ENCODE results near the gene GALNT2. TPM values are rescaled to one million over a fixed set of nuclear protein-coding genes. Genes with fewer than 3 reads are reported as not detected.

The GALNT2 gene
- total and polyA plus RNA-seq, 12 donors = 22.3 to 220 (median 85.7) TPM

DNA sequence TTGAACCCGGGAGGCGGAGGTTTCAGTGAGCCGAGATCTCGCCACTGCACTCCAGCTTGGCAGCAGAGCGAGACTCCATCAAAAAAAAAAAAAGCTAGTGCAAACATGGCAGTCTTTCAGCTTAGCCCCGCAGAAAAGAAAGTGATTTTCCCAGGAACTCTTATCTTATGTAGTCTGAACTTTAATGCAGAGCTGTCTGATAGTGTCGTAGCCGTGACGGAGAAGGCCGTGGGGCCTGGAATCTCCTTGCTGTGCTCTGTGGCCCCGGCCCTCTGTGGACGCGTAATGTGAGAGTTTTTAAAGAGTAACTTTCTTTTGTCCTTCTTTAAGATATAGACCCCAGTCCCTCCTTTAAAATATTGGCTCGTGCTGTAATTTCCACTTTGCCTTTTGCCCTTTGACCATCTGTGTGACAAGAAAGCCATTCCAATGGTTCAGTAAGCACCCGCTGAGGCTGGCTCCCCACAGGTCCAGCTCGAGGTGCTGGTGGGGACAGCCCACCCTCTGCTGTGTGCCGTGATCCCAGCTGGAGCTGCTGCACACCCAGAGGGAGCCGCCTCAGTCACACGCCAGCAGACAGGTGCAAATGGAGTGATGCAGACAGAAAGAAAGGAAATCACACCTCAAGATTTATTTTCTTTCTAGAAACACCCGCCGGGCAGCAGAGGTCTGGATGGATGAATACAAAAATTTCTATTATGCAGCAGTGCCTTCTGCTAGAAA, 195.1 kb downstream of the GALNT2 start:
- Histone ChIP-seq H3K9me3 (replicated peaks in 1 of 3) (no peaks in the 10 kb centered on the region), H3K27me3 (no peaks in the 10 kb centered on the region), H3K4me3 (no peak overlapping the region), H3K4me1 (replicated peaks in 1 of 2) (no peaks in the 10 kb centered on the region), H3K27ac (no peak overlapping the region), H3K36me3 (replicated peaks in 1 of 2) (peaks cover 0 to 58% of the 10 kb centered on the region in 2 donors)
- DNase-seq = peak in 3 of 7 donors; percentile 7 to 39 (median 8)
- intact Hi-C loops (cut with DNase I) = loop anchor here in 1 of 2 donors (10.0 kb wide), 1 partner anchor 47 kb away; no protein-coding TSS in a partner anchor
- no peak for TF ChIP-seq POLR2A (IDR thresholded peaks at IDR 0.05)
- TF ChIP-seq, protein P1, sequence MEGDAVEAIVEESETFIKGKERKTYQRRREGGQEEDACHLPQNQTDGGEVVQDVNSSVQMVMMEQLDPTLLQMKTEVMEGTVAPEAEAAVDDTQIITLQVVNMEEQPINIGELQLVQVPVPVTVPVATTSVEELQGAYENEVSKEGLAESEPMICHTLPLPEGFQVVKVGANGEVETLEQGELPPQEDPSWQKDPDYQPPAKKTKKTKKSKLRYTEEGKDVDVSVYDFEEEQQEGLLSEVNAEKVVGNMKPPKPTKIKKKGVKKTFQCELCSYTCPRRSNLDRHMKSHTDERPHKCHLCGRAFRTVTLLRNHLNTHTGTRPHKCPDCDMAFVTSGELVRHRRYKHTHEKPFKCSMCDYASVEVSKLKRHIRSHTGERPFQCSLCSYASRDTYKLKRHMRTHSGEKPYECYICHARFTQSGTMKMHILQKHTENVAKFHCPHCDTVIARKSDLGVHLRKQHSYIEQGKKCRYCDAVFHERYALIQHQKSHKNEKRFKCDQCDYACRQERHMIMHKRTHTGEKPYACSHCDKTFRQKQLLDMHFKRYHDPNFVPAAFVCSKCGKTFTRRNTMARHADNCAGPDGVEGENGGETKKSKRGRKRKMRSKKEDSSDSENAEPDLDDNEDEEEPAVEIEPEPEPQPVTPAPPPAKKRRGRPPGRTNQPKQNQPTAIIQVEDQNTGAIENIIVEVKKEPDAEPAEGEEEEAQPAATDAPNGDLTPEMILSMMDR (IDR thresholded peaks at IDR 0.05) = no peak
- 88 to 93% (median 93%) methylated on average over 21 of the region's 21 CpGs for WGBS, 4 donors

DNA sequence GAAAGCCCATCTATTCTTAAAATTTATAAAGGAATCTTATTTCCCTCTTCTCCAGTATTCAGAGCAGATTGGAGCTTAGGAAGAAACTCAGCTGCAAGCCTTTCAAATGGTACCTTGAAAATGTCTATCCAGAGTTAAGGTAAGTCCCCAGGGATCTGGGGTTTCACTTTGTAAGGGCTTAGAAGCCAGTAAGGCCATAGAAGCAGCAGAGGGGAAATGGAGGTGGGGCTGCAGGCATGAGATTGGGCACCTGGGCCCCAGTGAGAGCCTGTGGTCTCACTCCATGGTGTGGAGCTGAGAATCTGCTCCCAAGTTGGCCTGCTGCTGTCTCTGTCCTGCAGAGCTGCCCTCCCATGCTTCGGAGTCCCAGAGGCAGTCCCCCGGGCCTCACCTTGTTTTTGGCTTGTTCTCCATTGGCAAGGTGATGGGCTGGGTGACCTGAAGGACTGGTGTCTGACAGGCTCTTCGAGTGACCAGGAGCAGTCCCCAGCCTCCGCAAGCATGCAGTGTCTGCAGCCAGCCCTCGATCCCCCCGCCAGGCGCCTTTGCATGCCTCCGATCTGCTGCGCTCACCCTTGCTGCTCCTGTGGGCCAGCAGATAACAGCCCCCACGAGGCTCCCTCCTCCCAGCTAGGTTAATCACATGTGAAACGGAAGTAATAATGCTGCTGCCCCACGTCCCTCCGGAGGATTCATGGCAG, 196.0 kb downstream of the GALNT2 start:
- Histone ChIP-seq H3K4me1 (replicated peaks in 1 of 2) (no peaks in the 10 kb centered on the region), H3K27me3 (no peaks in the 10 kb centered on the region), H3K4me3 (no peak overlapping the region), H3K36me3 (replicated peaks in 1 of 2) (peaks cover 0 to 58% of the 10 kb centered on the region in 2 donors), H3K27ac (no peak overlapping the region), H3K9me3 (replicated peaks in 1 of 3) (no peaks in the 10 kb centered on the region)
- TF ChIP-seq, protein P1 (IDR thresholded peaks at IDR 0.05) = no peak
- no peak for TF ChIP-seq POLR2A (IDR thresholded peaks at IDR 0.05)
- intact Hi-C loops (cut with DNase I) = loop anchor here in 1 of 2 donors (10.0 kb wide), 1 partner anchor 48 kb away; no protein-coding TSS in a partner anchor
- 83 to 91% (median 90%) methylated on average over 9 to 13 of the region's 13 CpGs for WGBS, 4 donors
- peak in 2 of 7 donors; percentile 14 to 42 for DNase-seq

DNA sequence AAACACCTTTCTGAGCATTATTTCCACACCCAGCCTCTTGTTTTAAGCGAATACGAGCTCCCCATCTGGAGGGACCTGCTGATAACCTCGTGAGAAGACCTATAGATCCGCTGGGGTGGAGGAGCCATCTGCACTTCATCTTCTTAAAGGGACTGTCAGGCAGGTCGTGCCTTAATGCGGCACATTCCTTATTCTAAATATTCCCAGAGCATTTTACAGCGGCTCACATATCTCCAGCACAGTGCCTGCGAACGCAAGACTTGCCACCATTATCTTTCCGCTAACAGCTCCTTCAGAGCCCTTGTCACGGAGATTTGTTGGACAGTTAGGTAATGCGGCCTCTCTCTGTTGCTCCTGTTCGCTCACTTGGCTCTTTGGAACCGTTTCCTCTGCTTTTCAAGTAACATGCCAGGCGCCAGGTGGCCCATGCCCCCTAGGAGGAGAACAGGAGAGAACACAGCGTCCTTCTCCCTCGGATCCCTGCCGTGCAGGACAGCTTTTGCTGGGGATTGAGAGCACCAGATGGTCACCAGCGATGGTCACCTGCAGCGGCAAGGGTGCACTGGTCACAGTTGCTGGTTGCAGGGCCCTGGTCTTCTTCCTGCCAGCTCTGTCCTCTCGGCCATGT, 196.6 kb downstream of the GALNT2 start:
- no peak overlapping the region for H3K27ac ChIP-seq
- H3K36me3 ChIP-seq (replicated peaks in 1 of 2) = peaks cover 0 to 58% of the 10 kb centered on the region in 2 donors
- H3K4me1 ChIP-seq (replicated peaks in 1 of 2) = peaks cover 0 to 2% of the 10 kb centered on the region in 2 donors
- DNase-seq = peak in 2 of 7 donors; percentile 13 to 58
- no peak for TF ChIP-seq POLR2A (IDR thresholded peaks at IDR 0.05)
- TF ChIP-seq, protein P1 (IDR thresholded peaks at IDR 0.05) = no peak
- 91 to 93% (median 92%) methylated on average over 18 to 21 of the region's 21 CpGs for WGBS, 4 donors
- H3K4me3 ChIP-seq = no peak overlapping the region
- no peaks in the 10 kb centered on the region for H3K9me3 ChIP-seq (replicated peaks in 1 of 3)
- intact Hi-C loops (cut with DNase I) = loop anchor here in 1 of 2 donors (10.0 kb wide), 1 partner anchor 49 kb away; no protein-coding TSS in a partner anchor
- no peaks in the 10 kb centered on the region for H3K27me3 ChIP-seq

DNA sequence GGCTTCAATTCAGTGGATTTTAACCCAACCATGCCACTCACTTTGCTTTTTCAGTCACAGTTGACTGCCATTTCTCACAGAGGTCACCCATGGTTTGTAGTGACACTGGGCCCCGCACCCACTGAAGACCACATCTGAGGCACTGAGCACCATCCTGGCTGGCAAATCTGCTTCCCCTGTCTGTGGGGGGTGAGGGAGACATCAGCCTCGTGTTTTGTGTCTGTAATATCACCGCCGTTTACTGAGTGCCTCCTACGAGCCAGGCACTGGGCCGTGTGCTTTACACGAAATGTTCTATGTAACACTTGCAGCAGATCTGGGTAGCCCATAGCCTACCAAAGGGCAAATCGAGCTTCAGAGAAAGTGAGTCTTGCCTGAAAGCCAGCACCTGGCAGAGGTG, 197.3 kb downstream of the GALNT2 start:
- no peaks in the 10 kb centered on the region for H3K9me3 ChIP-seq (replicated peaks in 1 of 3)
- DNase-seq = peak in 1 of 7 donors; percentile 43
- H3K4me1 ChIP-seq (replicated peaks in 1 of 2) = peaks cover 0 to 5% of the 10 kb centered on the region in 2 donors
- 88 to 94% (median 90%) methylated on average over 4 to 8 of the region's 8 CpGs for WGBS, 4 donors
- no peaks in the 10 kb centered on the region for H3K27me3 ChIP-seq
- no peak overlapping the region for H3K27ac ChIP-seq
- no peak overlapping the region for H3K4me3 ChIP-seq
- peaks cover 0 to 58% of the 10 kb centered on the region in 2 donors for H3K36me3 ChIP-seq (replicated peaks in 1 of 2)
- intact Hi-C loops (cut with DNase I) = loop anchor here in 1 of 2 donors (10.0 kb wide), 1 partner anchor 50 kb away; no protein-coding TSS in a partner anchor
- no peak for TF ChIP-seq POLR2A (IDR thresholded peaks at IDR 0.05)
- TF ChIP-seq, protein P1 (IDR thresholded peaks at IDR 0.05) = no peak

All from adrenal gland (tissue), 12 donors.